ENCODE results near the gene GARNL3. TPM values are rescaled to one million over a fixed set of nuclear protein-coding genes. Genes with fewer than 3 reads are reported as not detected.
A peak's percentile ranks its signal among the peaks of the same experiment; 100 is the strongest.

Gene GARNL3
- total RNA-seq, 6 experiments from 2014 or later, result 0.27 to 0.73 (median 0.57) TPM

DNA sequence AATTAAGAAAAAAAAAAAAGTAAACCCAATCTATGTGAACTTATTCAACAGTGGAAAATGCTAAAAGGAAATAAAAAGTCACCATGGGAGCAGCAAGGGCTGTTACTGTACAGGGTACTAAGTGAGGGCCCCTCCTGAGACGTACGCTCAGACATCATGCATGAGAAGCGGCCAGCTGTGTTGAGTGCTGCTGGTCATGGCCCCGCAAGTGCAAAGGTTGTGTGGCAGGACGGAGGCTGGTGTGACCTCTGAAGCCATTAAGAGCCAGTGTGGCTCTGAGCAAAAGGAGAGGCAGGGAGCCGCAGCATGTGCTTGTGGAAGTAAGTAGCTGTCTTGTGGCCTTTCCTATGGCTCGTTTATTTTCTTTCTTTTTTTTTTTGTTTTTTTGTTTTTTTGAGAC lies 156.5 kb downstream of the GARNL3 start:
- Mint-ChIP-seq H3K27me3 (ENCODE audit: insufficient read depth) (no peaks in the 10 kb centered on the region), H3K9me3 (no peaks in the 10 kb centered on the region), H3K27ac (no peak overlapping the region), H3K36me3 (ENCODE audit: low read depth) (peaks cover 4% of the 10 kb centered on the region; the same call in 1 of the 2 replicates), H3K4me1 (ENCODE audit: low read depth) (peaks cover 47% of the 10 kb centered on the region), H3K4me3 (no peak overlapping the region)
- DNase-seq, result no peak
- TF ChIP-seq, protein P1, sequence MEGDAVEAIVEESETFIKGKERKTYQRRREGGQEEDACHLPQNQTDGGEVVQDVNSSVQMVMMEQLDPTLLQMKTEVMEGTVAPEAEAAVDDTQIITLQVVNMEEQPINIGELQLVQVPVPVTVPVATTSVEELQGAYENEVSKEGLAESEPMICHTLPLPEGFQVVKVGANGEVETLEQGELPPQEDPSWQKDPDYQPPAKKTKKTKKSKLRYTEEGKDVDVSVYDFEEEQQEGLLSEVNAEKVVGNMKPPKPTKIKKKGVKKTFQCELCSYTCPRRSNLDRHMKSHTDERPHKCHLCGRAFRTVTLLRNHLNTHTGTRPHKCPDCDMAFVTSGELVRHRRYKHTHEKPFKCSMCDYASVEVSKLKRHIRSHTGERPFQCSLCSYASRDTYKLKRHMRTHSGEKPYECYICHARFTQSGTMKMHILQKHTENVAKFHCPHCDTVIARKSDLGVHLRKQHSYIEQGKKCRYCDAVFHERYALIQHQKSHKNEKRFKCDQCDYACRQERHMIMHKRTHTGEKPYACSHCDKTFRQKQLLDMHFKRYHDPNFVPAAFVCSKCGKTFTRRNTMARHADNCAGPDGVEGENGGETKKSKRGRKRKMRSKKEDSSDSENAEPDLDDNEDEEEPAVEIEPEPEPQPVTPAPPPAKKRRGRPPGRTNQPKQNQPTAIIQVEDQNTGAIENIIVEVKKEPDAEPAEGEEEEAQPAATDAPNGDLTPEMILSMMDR (IDR thresholded peaks at IDR 0.05), result no peak

DNA sequence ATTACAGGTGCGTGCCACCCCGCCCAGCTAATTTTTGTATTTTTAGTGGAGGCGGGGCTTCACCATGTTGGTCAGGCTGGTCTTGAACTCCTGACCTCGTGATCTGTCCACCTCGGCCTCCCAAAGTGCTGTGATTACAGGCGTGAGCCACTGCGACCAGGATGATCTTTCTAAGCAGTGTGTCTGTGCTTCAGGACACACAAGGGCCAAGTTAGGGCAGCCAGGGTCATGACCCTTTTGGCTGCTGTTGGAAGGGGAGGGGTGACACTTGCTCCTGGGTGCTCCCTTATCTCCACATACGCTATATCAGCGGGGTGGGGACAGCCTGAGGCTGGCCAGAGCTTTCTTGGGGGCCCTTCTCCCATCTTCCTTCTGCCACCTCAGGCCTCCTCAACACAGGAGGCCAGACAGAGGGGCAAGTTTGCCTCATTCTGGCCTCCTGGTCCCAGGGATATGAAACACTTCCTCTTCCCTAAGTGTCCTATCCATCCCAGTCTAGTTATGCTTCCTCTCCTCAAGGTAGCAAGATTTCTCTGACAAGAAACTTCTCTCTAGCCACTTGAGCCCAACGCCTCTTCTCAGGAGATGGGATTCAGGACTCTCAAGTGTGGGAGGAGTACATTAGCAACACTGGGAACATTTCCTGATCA lies 157.7 kb downstream of the GARNL3 start:
- TF ChIP-seq, protein P1 (IDR thresholded peaks at IDR 0.05), result no peak

DNA sequence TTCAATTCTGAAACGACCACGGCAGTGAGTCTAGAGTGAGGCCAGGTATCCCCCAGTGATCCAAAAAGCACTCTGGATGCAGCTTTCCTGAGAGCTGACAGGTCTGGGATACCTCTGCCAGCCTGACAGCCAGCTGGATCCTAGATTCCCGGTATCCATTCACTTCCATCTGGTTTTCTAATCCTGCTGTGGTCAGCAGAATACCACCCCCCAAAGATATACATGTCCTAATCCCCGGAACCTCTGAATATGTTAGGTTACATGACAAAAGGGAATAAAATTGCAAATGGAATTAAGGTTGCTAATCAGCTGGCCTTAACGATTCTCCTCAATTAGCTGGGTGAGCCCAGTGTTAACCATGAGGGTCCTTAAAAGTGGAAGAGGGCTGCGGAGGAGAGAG lies 158.2 kb downstream of the GARNL3 start:
- DNase-seq, result no peak
- Mint-ChIP-seq H3K27me3 (ENCODE audit: insufficient read depth) (no peaks in the 10 kb centered on the region), H3K4me1 (ENCODE audit: low read depth) (peaks cover 39% of the 10 kb centered on the region), H3K4me3 (peak overlapping the region; percentile 99), H3K36me3 (ENCODE audit: low read depth) (peaks cover 12% of the 10 kb centered on the region), H3K27ac (peak overlapping the region; percentile 91), H3K9me3 (no peaks in the 10 kb centered on the region)
- TF ChIP-seq, protein P1 (IDR thresholded peaks at IDR 0.05), result no peak

More for the DNA sequence above, 157.7 kb downstream of the GARNL3 start:
- DNase-seq, result no peak
- H3K4me1 Mint-ChIP-seq (ENCODE audit: low read depth), result peaks cover 45% of the 10 kb centered on the region
- peak overlapping the region; percentile 99 for H3K4me3 Mint-ChIP-seq
- no peak overlapping the region for H3K27ac Mint-ChIP-seq
- H3K36me3 Mint-ChIP-seq (ENCODE audit: low read depth), result peaks cover 12% of the 10 kb centered on the region
- no peaks in the 10 kb centered on the region for H3K27me3 Mint-ChIP-seq (ENCODE audit: insufficient read depth)
- H3K9me3 Mint-ChIP-seq, result no peaks in the 10 kb centered on the region

DNA sequence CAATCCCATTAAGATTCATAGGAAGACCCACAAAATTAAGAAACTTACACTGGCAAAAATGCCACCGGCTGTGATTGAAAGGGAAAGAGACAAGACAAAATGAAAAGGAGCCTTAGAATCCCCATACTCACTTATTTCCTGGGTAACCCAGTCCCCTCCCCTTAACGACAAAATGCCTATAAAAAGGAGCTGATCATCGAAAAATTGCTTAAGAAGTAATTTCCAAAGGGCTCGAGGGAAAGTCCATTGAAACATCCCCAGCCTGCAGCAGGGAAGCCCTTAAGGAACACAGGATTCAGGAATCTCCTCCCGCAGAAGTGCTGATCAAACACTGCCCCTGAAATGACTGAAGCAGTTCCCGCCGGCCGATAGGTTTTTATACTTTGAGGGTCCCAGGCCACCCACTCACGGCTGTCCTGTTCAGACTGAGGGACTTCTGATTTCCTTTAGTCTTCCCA lies 158.9 kb downstream of the GARNL3 start:
- H3K27me3 Mint-ChIP-seq (ENCODE audit: insufficient read depth), result no peaks in the 10 kb centered on the region
- peaks cover 37% of the 10 kb centered on the region for H3K4me1 Mint-ChIP-seq (ENCODE audit: low read depth)
- TF ChIP-seq, protein P1 (IDR thresholded peaks at IDR 0.05), result no peak
- H3K36me3 Mint-ChIP-seq (ENCODE audit: low read depth), result peaks cover 12% of the 10 kb centered on the region
- peak overlapping the region; percentile 99 for H3K4me3 Mint-ChIP-seq
- DNase-seq, result no peak
- H3K9me3 Mint-ChIP-seq, result no peaks in the 10 kb centered on the region
- peak overlapping the region; percentile 91 for H3K27ac Mint-ChIP-seq

DNA sequence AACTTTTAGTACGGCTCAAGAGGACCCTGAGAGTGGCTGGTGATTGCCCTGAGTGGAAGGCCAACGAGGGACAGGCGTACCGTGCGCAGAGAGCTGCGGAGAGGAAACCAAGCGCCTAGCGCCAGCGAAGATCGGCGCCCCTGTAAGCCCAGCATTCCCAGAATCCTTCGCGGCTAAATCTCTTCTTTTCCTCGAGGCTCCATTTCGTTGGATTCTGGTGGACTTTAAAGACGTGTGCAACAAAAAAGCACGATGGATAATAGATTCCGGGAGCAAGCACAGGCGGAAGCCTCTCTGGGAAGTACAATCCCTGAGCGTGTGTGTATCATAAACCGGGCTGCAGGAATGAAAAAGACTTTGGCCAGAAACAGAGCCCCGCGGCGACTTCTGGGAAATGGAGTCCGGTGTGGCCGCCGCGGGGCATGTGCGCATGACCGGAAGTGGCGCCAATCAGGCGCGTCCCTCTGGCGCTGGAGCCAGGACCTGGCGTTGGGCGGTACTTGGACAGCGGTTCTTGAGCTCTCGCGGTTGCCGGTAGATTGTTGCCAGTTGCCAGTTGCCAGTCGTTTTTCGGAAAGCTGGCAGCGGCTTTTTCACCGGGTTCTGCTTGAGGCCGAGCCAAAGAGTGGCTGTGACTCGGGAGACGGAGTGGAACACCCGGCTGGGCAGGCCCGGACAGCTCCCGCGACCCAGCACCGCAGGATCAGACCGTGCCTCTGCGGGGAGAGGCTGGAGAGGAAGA lies 159.5 kb downstream of the GARNL3 start, which contains the start of gene ZNF79:
Gene ZNF79, plus strand, starts transcription at position 449 of the 742 bp plus-strand sequence. CDS start 406 bp downstream, outside the sequence.
- Mint-ChIP-seq H3K27me3 (ENCODE audit: insufficient read depth) (no peaks in the 10 kb centered on the region), H3K27ac (peak within 1 kb of the TSS; percentile 91)

More for the DNA sequence above, 159.5 kb downstream of the GARNL3 start, which contains the start of gene ZNF79:
- Mint-ChIP-seq H3K9me3 (no peaks in the 10 kb centered on the region), H3K4me3 (peak within 1 kb of the TSS; percentile 99), H3K4me1 (ENCODE audit: low read depth) (peaks cover 37% of the 10 kb centered on the region), H3K36me3 (ENCODE audit: low read depth) (peaks cover 12% of the 10 kb centered on the region)
- TF ChIP-seq, protein P1 (IDR thresholded peaks at IDR 0.05), result no peak
- peak; percentile 93 for DNase-seq

All from HFFc6 (cell line).